BE2C (cell line): ENCODE measurements around the gene NPHP4.

Source experiments
- DNase-seq: peaks from one replicate; pipeline ENCODE4 v3.0.0-alpha.2; 2020
- H3K27me3 ChIP-seq: fragments of 250-450 bp; sonication (Bioruptor Pico); 2 replicates; pipeline ENCODE4 v1.5.1; 2020; ENCODE audit warnings: mild to moderate bottlenecking
- H3K36me3 ChIP-seq: fragments of 250-450 bp; sonication (Bioruptor Pico); 2 replicates; pipeline ENCODE4 v1.5.1; 2020; ENCODE audit warnings: mild to moderate bottlenecking
- H3K4me1 ChIP-seq: fragments of 250-450 bp; sonication (Bioruptor Pico); 2 replicates; pipeline ENCODE4 v1.5.1; 2020
- H3K4me3 ChIP-seq: 2 replicates; pipeline ENCODE4 v1.5.1; 2011; ENCODE audit warnings: low read depth, low read length
- H3K9me3 ChIP-seq: fragments of 250-450 bp; sonication (Bioruptor Pico); 2 replicates; pipeline ENCODE4 v1.5.1; 2020
- TF ChIP-seq, protein P1 (sequence below): IDR thresholded peaks from 2 replicates; pipeline ENCODE4 v1.5.1; 2012; ENCODE audit warnings: mild to moderate bottlenecking, low read depth, low read length

NPHP4 gene

GRCh38 chr1:6026095-6026809 is 34.0 kb upstream of the NPHP4 start:
- H3K27me3 ChIP-seq, result no peaks in the 10 kb centered on the region
- no peaks in the 10 kb centered on the region for H3K9me3 ChIP-seq
- H3K36me3 ChIP-seq, result no peaks in the 10 kb centered on the region
- peak overlapping the region; percentile 26 for H3K4me3 ChIP-seq
- DNase-seq, result peak; percentile 73
- no peaks in the 10 kb centered on the region; the same call in 1 of the 2 replicates for H3K4me1 ChIP-seq
- TF ChIP-seq, protein P1, sequence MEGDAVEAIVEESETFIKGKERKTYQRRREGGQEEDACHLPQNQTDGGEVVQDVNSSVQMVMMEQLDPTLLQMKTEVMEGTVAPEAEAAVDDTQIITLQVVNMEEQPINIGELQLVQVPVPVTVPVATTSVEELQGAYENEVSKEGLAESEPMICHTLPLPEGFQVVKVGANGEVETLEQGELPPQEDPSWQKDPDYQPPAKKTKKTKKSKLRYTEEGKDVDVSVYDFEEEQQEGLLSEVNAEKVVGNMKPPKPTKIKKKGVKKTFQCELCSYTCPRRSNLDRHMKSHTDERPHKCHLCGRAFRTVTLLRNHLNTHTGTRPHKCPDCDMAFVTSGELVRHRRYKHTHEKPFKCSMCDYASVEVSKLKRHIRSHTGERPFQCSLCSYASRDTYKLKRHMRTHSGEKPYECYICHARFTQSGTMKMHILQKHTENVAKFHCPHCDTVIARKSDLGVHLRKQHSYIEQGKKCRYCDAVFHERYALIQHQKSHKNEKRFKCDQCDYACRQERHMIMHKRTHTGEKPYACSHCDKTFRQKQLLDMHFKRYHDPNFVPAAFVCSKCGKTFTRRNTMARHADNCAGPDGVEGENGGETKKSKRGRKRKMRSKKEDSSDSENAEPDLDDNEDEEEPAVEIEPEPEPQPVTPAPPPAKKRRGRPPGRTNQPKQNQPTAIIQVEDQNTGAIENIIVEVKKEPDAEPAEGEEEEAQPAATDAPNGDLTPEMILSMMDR, result no peak

- H3K9me3 ChIP-seq, result no peaks in the 10 kb centered on the region
- TF ChIP-seq, protein P1, result no peak
- no peaks in the 10 kb centered on the region for H3K27me3 ChIP-seq
- H3K36me3 ChIP-seq, result no peaks in the 10 kb centered on the region
- DNase-seq, result no peak
- H3K4me3 ChIP-seq, result peak overlapping the region; percentile 26
- H3K4me1 ChIP-seq, result no peaks in the 10 kb centered on the region; the same call in 1 of the 2 replicates
These were observed 33.3 kb upstream of the NPHP4 start for GRCh38 chr1:6025269-6026094.

DNA sequence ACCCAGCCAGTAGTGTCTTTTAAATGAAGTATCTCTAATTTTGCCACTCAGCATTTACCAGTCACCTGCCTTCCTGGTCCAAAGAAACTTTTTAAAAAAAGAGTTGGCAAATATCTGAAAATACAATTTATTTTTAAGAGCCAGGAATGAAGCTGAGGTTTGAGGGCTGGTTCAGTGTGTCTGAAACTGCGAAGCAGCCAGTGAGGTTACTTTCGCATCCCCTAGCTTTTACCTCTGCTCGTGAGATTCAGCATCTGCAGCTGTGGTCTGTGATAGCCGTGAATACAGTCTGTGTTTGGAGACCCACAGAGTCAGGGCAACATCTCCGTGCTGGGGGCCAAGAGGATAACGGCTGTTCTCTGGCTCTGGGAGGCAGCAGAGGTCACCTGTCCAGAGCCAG is 32.2 kb upstream of the NPHP4 start:
- TF ChIP-seq, protein P1, result no peak
- no peaks in the 10 kb centered on the region for H3K27me3 ChIP-seq
- H3K4me3 ChIP-seq, result no peak overlapping the region
- no peaks in the 10 kb centered on the region for H3K36me3 ChIP-seq
- H3K4me1 ChIP-seq, result no peaks in the 10 kb centered on the region; the same call in 1 of the 2 replicates
- DNase-seq, result no peak
- no peaks in the 10 kb centered on the region for H3K9me3 ChIP-seq

GRCh38 chr1:6023346-6023745 is 31.1 kb upstream of the NPHP4 start:
- DNase-seq, result no peak
- Histone ChIP-seq H3K4me1 (no peaks in the 10 kb centered on the region; the same call in 1 of the 2 replicates), H3K4me3 (no peak overlapping the region), H3K9me3 (no peaks in the 10 kb centered on the region), H3K36me3 (no peaks in the 10 kb centered on the region), H3K27me3 (no peaks in the 10 kb centered on the region)
- TF ChIP-seq, protein P1, result no peak

GRCh38 chr1:6022193-6022592 is 30.0 kb upstream of the NPHP4 start:
- H3K36me3 ChIP-seq, result no peaks in the 10 kb centered on the region
- DNase-seq, result no peak
- no peaks in the 10 kb centered on the region; the same call in 1 of the 2 replicates for H3K4me1 ChIP-seq
- H3K9me3 ChIP-seq, result no peaks in the 10 kb centered on the region
- TF ChIP-seq, protein P1, result no peak
- H3K4me3 ChIP-seq, result no peak overlapping the region
- H3K27me3 ChIP-seq, result no peaks in the 10 kb centered on the region
